Measurements from ENCODE around the gene KLHL1.

DNA sequence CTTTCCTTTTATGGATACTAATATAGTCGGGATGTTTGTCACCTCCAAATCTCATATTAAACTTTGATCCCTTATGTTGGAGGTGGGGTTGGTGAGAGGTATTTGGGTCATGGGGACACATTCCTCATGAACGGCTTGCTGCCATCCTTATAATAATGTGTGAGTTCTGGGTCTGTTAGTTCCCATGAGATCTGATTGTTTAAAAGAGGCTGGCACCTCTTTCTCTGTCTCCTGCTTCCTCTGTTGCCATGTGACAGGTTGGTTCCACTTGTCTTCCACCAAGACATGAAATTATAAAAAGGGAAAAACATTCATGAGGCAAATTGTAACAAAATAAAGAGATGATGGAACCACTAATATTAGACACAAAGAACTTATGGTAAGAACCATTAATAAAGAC lies 108.4 kb downstream of the KLHL1 start:
- no peak for TF ChIP-seq POLR2A (IDR thresholded peaks at IDR 0.05)
- TF ChIP-seq CTCF (IDR thresholded peaks at IDR 0.05): no peak
